AG08396 (cell line): ENCODE data around the gene DPH2.
A peak's percentile ranks its signal among the peaks of the same experiment; 100 is the strongest.

Source experiments
- DNase-seq: peaks from one replicate; pipeline ENCODE4 v3.0.0; 2012; ENCODE audit warnings: low spot score, mixed read lengths

The DPH2 gene

GRCh38 chr1:43969416-43969745 lies 429 bp upstream of the DPH2 start:
- DNase-seq: no peak

- DNase-seq: no peak
Measured at GRCh38 chr1:43970502-43970901, 692 bp downstream of the DPH2 start.

GRCh38 chr1:43970911-43971310 lies 1.1 kb downstream of the DPH2 start:
- no peak for DNase-seq

- DNase-seq: no peak
Measured at GRCh38 chr1:43971336-43971980, 1.6 kb downstream of the DPH2 start.

- peak; percentile 39 for DNase-seq
Measured at GRCh38 chr1:43973981-43974442, 4.2 kb downstream of the DPH2 start.

GRCh38 chr1:43974443-43975248 lies 4.8 kb downstream of the DPH2 start, which contains the start of gene ATP6V0B:
TSS of gene ATP6V0B (plus strand) at chr1:43974960. CDS start at chr1:43975041, 81 bp downstream.
- DNase-seq: peak; percentile 98

GRCh38 chr1:43975249-43975961 lies 5.6 kb downstream of the DPH2 start:
- DNase-seq: peak; percentile 72

GRCh38 chr1:43976045-43976444 lies 6.2 kb downstream of the DPH2 start:
- DNase-seq: no peak

GRCh38 chr1:43976890-43977289 lies 7.1 kb downstream of the DPH2 start:
- DNase-seq: no peak

- DNase-seq: no peak
Measured at GRCh38 chr1:43977376-43978263, 7.8 kb downstream of the DPH2 start.

GRCh38 chr1:43978264-43978550 lies 8.4 kb downstream of the DPH2 start:
- no peak for DNase-seq

GRCh38 chr1:43978551-43979260 lies 8.9 kb downstream of the DPH2 start, which contains the start of gene B4GALT2:
TSS of gene B4GALT2 (plus strand) at chr1:43979210. CDS start at chr1:43981161, 1,951 bp downstream.
- peak; percentile 89 for DNase-seq

- no peak for DNase-seq
Measured at GRCh38 chr1:43979261-43979527, 9.4 kb downstream of the DPH2 start.

- DNase-seq: peak; percentile 83
Measured at GRCh38 chr1:43979528-43980254, 9.9 kb downstream of the DPH2 start.

GRCh38 chr1:43980255-43981134 lies 10.7 kb downstream of the DPH2 start:
- no peak for DNase-seq

GRCh38 chr1:43981135-43981491 lies 11.3 kb downstream of the DPH2 start:
- DNase-seq: no peak

- no peak for DNase-seq
Measured at GRCh38 chr1:43981636-43982035, 11.8 kb downstream of the DPH2 start.

GRCh38 chr1:43982241-43982640 lies 12.4 kb downstream of the DPH2 start:
- DNase-seq: no peak

GRCh38 chr1:43982808-43983207 lies 13.0 kb downstream of the DPH2 start:
- DNase-seq: no peak
